ENCODE results near the gene SPRR1A.

The SPRR1A gene

DNA sequence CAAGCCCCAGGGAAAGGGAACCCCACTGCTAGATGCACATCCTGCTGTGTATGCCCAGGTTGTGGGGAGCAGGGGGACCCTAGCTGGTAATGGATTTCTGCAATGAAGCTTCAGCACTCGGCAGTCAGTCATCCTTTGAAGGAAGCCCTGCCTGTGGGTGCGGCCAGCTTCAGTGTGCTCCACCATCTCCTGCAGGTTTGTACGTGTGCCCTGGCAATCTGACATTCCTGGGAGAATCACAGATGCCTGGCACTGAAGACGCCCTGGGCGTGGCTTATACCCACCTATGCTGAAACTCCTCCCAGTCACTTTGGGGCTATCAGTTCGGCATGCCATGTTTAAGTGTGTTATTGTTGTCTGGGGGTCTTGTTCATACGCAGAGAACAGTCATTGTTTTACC is 30.1 kb upstream of the SPRR1A start:
- H3K27ac ChIP-seq: no peak overlapping the region
- TF ChIP-seq CTCF (conservative IDR thresholded peaks at IDR 0.05): no peak
- TF ChIP-seq ZFX (IDR thresholded peaks at IDR 0.05): no peak

GRCh38 chr1:152954436-152954835 is 29.4 kb upstream of the SPRR1A start:
- TF ChIP-seq CTCF (conservative IDR thresholded peaks at IDR 0.05) (no peak), ZFX (IDR thresholded peaks at IDR 0.05) (no peak)
- H3K27ac ChIP-seq: no peak overlapping the region

DNA sequence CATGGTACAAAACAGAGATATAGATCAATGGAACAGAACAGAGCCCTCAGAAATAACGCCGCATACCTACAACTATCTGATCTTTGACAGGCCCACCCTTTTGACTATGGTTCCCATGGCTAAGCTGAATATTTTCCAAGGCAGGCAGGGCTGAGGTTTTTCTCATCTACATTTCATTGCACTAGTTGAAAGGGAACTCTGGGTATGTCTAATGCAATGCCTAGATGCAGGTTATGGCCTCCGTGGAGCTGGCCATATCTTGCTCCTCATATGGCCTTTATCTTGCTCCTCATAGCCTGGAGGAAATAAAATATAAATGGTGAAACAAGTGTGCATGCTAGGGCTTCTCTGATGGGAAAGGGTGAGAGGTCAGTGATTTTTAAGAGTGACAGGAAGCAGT is 26.3 kb upstream of the SPRR1A start:
- H3K27ac ChIP-seq: no peak overlapping the region
- TF ChIP-seq CTCF (conservative IDR thresholded peaks at IDR 0.05) (no peak), ZFX (IDR thresholded peaks at IDR 0.05) (no peak)

DNA sequence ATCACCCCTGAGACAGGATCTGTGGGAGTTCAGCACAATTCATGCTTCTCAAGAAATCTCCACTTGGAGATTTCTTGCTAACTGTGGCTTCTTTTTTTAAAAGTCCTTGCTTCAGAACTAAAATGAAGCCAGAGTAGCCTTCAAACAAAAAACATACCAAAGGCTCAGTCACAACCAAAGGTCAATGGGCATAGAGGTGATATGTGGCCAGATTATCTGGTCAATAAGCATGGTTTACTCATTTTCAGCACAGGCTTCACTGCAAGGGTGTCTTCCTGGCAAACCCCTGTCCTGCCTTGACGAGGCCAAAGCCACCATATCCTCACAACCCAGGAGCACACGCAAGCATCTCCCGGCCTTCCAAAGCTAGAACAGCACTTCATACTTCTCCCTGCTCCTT is 24.6 kb upstream of the SPRR1A start:
- TF ChIP-seq ZFX (IDR thresholded peaks at IDR 0.05) (no peak), CTCF (conservative IDR thresholded peaks at IDR 0.05) (no peak)
- H3K27ac ChIP-seq: no peak overlapping the region

- no peak overlapping the region for H3K27ac ChIP-seq
- TF ChIP-seq CTCF (conservative IDR thresholded peaks at IDR 0.05) (no peak), ZFX (IDR thresholded peaks at IDR 0.05) (no peak)
Measured at GRCh38 chr1:152959801-152960451, 24.0 kb upstream of the SPRR1A start.

DNA sequence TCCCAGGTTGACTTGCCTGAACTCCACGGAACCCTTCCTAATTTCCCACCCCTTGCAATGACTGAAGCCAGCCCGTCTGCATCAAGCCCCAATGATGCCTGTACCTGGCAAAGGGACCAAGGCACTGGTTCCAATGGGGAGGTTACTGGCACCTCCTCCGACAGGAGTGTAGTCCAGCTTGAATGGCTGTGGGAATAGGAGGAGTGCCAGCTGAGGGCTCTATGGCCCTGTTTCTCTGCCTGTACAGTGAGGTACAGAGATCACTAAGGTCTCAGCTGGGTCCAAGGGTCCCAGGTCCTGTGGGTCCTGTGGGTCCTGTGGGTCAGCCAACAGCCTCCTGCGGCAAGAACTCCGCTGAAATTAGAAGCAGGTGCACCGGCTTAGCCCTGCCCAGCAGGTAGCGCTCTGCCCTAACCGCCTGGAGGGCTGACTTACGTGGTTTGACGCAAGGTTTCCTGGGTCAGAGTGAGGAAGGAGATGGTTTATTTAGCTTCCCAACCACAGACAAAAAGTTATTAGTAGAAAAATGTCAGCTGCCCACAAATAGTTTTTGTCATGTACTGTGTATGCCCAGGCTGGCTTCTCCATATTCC is 23.3 kb upstream of the SPRR1A start:
- TF ChIP-seq CTCF (conservative IDR thresholded peaks at IDR 0.05): peak; percentile 11; the same call in 1 of the 2 replicates
- no peak for TF ChIP-seq ZFX (IDR thresholded peaks at IDR 0.05)

DNA sequence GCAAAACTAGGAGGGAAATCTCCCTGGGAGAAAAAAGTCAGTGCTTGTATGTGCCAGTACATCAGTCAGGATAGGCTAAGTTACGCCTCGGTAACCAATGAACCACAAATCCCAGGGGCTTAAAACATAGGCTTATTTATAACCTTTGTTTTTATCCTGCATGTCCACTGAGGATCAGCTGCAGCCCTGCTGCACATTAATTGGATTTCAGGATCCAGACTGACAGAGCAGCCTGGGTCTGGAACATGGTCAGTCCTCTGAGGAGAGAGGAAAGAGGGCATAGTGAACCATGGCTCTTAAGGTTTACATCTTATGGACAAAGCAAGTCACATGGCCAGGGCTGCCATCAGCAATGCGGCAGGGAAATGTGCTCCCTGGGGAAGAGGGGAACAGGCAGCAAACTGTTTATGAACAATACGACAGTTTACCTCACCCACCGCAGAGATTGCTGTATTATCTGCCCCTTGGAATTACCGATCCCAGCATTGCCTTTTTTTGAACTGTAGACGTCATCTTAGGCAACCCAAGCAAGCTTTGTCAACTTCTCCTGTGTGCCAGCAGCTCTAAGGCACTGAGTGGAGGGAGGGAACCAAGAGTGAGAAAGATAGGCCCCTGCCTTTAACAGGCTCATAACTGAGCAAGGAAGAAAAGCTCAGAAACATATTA is 22.5 kb upstream of the SPRR1A start:
- H3K27ac ChIP-seq: no peak overlapping the region
- TF ChIP-seq ZFX (IDR thresholded peaks at IDR 0.05) (no peak), CTCF (conservative IDR thresholded peaks at IDR 0.05) (no peak)

More for the DNA sequence above, 23.3 kb upstream of the SPRR1A start:
- no peak overlapping the region for H3K27ac ChIP-seq
